Measurements from ENCODE around the gene AGAP1. TPM values are rescaled to one million over a fixed set of nuclear protein-coding genes. Genes with fewer than 3 reads are reported as not detected.

The AGAP1 gene
- total RNA-seq, 1 donor from 2014 or later = 43.9 TPM

DNA sequence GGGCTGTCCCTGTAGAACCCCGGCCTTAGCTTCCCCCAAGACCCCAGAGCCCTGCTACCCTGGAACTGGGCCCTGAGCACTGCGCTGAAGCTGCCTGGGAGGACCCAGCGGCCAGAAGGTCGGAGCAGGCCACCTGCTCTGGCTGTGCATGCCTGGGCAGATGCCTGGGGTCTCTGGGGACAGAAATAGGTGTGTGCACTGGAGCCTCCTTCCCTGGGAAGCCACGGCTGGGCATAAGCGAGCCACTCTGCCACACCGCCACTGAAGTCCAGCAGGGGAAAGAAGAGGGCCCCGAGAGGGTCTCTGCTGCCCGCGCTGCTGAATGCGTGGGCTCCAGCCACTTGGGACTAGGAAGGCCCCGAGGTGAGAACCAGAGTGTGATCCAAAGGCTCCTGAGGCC is 667.7 kb downstream of the AGAP1 start:
- Mint-ChIP-seq H3K27ac (ENCODE audit: unreplicated experiment) (no peak overlapping the region), H3K36me3 (ENCODE audit: low read depth, unreplicated experiment) (peaks cover 4% of the 10 kb centered on the region), H3K4me3 (ENCODE audit: unreplicated experiment) (no peak overlapping the region), H3K9me3 (ENCODE audit: unreplicated experiment) (no peaks in the 10 kb centered on the region), H3K4me1 (ENCODE audit: unreplicated experiment) (peaks cover 14% of the 10 kb centered on the region), H3K27me3 (ENCODE audit: unreplicated experiment) (peaks cover 40% of the 10 kb centered on the region)
- TF ChIP-seq, protein P1, sequence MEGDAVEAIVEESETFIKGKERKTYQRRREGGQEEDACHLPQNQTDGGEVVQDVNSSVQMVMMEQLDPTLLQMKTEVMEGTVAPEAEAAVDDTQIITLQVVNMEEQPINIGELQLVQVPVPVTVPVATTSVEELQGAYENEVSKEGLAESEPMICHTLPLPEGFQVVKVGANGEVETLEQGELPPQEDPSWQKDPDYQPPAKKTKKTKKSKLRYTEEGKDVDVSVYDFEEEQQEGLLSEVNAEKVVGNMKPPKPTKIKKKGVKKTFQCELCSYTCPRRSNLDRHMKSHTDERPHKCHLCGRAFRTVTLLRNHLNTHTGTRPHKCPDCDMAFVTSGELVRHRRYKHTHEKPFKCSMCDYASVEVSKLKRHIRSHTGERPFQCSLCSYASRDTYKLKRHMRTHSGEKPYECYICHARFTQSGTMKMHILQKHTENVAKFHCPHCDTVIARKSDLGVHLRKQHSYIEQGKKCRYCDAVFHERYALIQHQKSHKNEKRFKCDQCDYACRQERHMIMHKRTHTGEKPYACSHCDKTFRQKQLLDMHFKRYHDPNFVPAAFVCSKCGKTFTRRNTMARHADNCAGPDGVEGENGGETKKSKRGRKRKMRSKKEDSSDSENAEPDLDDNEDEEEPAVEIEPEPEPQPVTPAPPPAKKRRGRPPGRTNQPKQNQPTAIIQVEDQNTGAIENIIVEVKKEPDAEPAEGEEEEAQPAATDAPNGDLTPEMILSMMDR (IDR thresholded peaks at IDR 0.05; ENCODE audit: unreplicated experiment) = no peak
- no peak for DNase-seq (ENCODE audit: low spot score)

DNA sequence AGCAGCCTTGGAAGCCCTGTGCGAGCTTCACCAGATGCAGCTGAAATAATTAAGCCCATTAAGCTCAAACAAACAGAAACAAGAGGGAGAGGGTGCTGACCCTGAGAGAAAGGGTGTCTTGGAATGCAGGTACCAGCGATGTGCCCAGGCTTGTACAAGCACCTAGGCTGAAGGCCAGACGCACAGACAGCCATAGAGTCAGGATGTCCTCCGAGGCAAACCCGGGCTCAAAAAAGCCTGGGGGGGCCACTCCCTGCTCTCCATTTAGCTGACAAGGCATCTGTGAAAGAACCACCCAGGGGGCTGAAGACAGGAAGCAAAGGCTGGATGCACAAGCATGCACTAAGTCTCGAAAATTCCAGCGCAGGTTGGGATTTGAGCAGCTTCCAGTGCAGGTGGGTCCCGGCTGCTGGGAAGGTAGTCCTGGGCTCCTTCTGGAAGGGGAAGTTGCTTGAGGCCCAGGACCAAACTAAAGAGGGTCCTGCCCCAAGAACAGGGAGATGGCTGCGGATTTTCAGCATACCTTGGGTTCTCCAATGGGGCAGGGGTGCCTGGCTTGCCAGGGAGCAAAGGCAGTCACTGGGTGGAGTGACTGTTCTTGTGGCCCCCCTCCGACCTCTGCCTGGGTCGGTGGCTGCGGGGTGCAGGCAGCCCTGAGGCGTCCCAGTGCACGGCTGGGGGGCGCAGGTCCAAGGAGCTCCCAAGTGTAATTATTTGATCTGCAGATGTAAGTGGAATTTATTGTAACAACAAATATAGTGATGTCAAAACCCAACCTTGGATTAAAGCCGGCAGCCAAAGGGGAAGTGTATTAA is 668.4 kb downstream of the AGAP1 start:
- Mint-ChIP-seq H3K9me3 (ENCODE audit: unreplicated experiment) (no peaks in the 10 kb centered on the region), H3K27me3 (ENCODE audit: unreplicated experiment) (peaks cover 45% of the 10 kb centered on the region), H3K36me3 (ENCODE audit: low read depth, unreplicated experiment) (peaks cover 7% of the 10 kb centered on the region), H3K4me1 (ENCODE audit: unreplicated experiment) (peaks cover 19% of the 10 kb centered on the region), H3K27ac (ENCODE audit: unreplicated experiment) (no peak overlapping the region), H3K4me3 (ENCODE audit: unreplicated experiment) (peak overlapping the region; percentile 67)
- TF ChIP-seq, protein P1 (IDR thresholded peaks at IDR 0.05; ENCODE audit: unreplicated experiment) = no peak
- DNase-seq (ENCODE audit: low spot score) = no peak

DNA sequence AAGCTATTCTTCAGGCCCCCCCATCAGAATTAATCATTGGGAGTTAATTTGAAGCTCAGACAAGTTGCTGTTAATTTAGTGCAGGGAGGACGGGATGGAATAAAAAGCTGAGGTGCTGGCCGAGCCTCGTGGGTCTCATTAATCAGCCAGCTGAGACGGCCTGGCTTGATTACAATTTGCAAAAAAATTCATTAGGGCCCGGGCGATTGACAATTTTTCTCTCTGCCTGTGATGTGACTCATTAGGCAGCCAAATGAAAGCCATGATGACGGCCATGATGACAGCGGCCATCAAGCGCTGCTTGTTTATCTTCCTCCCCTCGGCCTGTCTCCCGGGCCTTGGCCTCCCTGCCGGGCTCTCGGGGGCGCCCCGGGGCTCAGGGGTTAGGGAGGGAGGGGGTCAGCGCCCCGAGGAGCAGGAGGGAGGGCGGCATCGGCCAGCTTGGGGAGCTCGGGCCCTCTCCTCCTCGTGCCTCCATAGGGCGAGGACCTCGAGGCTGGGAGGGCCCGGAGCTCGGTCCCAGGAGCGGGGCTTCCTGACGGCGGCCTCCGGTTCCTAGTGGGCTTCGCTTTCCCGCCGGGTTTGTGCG is 669.1 kb downstream of the AGAP1 start:
- Mint-ChIP-seq H3K9me3 (ENCODE audit: unreplicated experiment) (no peaks in the 10 kb centered on the region), H3K36me3 (ENCODE audit: low read depth, unreplicated experiment) (peaks cover 7% of the 10 kb centered on the region), H3K4me3 (ENCODE audit: unreplicated experiment) (peak overlapping the region; percentile 67), H3K4me1 (ENCODE audit: unreplicated experiment) (peaks cover 19% of the 10 kb centered on the region), H3K27ac (ENCODE audit: unreplicated experiment) (no peak overlapping the region), H3K27me3 (ENCODE audit: unreplicated experiment) (peaks cover 41% of the 10 kb centered on the region)
- DNase-seq (ENCODE audit: low spot score) = no peak
- TF ChIP-seq, protein P1 (IDR thresholded peaks at IDR 0.05; ENCODE audit: unreplicated experiment) = no peak

DNA sequence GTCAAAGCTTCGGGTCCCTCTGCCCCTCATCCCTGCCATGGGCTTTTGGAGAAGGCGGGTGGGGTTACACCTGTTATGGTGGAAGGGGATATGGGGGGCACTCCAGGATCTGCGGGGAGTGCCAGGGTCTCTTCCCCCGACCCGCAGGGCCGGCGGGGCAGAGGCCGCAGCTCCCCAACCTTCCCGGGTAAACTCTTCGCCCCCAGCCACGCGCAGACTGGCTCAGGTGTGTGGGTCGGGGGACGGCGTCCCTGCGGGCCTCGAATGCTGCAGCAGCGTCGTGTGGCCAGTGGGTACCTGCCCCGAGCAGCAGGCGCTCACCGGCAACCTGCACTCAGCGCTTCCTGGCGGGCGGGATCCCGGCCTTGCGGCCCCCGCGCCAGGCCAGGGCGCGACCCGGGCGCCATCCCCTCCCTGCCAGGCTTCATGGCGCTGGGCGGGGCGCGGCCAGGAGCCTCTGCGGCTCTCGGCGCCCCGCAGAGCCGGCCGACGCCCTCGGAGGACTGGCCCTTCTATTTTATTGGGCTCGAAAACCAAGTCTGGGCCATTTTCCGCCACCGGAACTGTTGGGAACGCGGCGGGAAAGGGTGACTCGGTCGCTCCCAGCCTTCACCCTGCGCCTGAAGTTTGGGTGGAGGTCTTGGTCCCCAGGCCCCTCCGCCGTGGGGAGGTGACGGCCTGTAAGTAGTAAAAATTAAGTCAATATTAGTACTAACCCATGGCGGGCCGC is 669.8 kb downstream of the AGAP1 start:
- Mint-ChIP-seq H3K4me3 (ENCODE audit: unreplicated experiment) (no peak overlapping the region), H3K4me1 (ENCODE audit: unreplicated experiment) (peaks cover 19% of the 10 kb centered on the region), H3K27ac (ENCODE audit: unreplicated experiment) (no peak overlapping the region), H3K36me3 (ENCODE audit: low read depth, unreplicated experiment) (peaks cover 7% of the 10 kb centered on the region), H3K9me3 (ENCODE audit: unreplicated experiment) (no peaks in the 10 kb centered on the region), H3K27me3 (ENCODE audit: unreplicated experiment) (peaks cover 38% of the 10 kb centered on the region)
- no peak for DNase-seq (ENCODE audit: low spot score)
- TF ChIP-seq, protein P1 (IDR thresholded peaks at IDR 0.05; ENCODE audit: unreplicated experiment) = no peak
